ENCODE results near the gene RAB20. TPM values are rescaled to one million over a fixed set of nuclear protein-coding genes. Genes with fewer than 3 reads are reported as not detected.

RAB20 gene
- total RNA-seq, 1 experiment from 2014 or later: 12.3 TPM

- no peak for DNase-seq
- Mint-ChIP-seq H3K27me3 (ENCODE audit: low read depth) (no peaks in the 10 kb centered on the region), H3K4me3 (peak overlapping the region in 1 of 2 experiments; percentile 48; a peak in 1 of 5 replicates), H3K36me3 (ENCODE audit: insufficient read depth in 1 of 3, low read depth in 3 of 3) (no peaks in the 10 kb centered on the region; a peak in 2 of 7 replicates), H3K4me1 (peaks cover 33 to 43% of the 10 kb centered on the region in 2 experiments), H3K9me3 (no peaks in the 10 kb centered on the region), H3K27ac (peak overlapping the region; percentile 62 to 97 (median 91); a peak in 5 of 7 replicates)
- TF ChIP-seq CTCF (conservative IDR thresholded peaks at IDR 0.05): no peak
- Histone ChIP-seq H3K9me3 (ENCODE audit: control insufficient read depth, low read depth, low read length) (no peaks in the 10 kb centered on the region), H3T11ph (ENCODE audit: low read length) (no peak overlapping the region), H3K23ac (ENCODE audit: insufficient read length, low read depth, low read length) (no peak overlapping the region), H3K9ac (ENCODE audit: extremely low read depth, insufficient read length, low read length) (no peak overlapping the region), H2AFZ (ENCODE audit: low read length) (no peak overlapping the region), H2BK12ac (ENCODE audit: insufficient read length, low read depth, low read length) (no peak overlapping the region), H2BK20ac (ENCODE audit: low read depth, low read length, poor library complexity, severe bottlenecking) (no peak overlapping the region), H4K5ac (ENCODE audit: insufficient read length, low read depth, low read length) (no peak overlapping the region), H3K23me2 (ENCODE audit: insufficient read length, low read depth, low read length, poor library complexity, severe bottlenecking) (no peaks in the 10 kb centered on the region), H2BK15ac (ENCODE audit: low read depth, low read length) (no peak overlapping the region), H3K56ac (ENCODE audit: insufficient read length, low read depth, low read length) (no peak overlapping the region), H3K27me3 (ENCODE audit: insufficient read depth, low read length) (no peaks in the 10 kb centered on the region), H3K14ac (ENCODE audit: insufficient read depth, low read length) (no peak overlapping the region), H2AK5ac (ENCODE audit: insufficient read length, low read length) (no peak overlapping the region), H4K8ac (replicated peaks; ENCODE audit: insufficient read length, low read depth, low read length) (no peak overlapping the region), H4K20me1 (ENCODE audit: control insufficient read depth, insufficient read depth, insufficient read length) (no peaks in the 10 kb centered on the region), H3K18ac (ENCODE audit: insufficient read length, low read depth, low read length) (no peak overlapping the region), H2BK120ac (ENCODE audit: low read depth, low read length, poor library complexity, severe bottlenecking) (no peak overlapping the region), H2BK5ac (ENCODE audit: insufficient read length, low read length) (no peak overlapping the region), H4K91ac (ENCODE audit: insufficient read length, low read depth, low read length) (no peak overlapping the region), H3K79me2 (ENCODE audit: insufficient read depth, low read length) (peaks cover 3% of the 10 kb centered on the region; the same call in 1 of the 2 replicates), H3K79me1 (ENCODE audit: insufficient read depth, low read depth, low read length, poor library complexity, severe bottlenecking) (no peaks in the 10 kb centered on the region), H3K4me1 (ENCODE audit: insufficient read depth, low read length) (no peaks in the 10 kb centered on the region; the same call in 1 of the 2 replicates), H3K4me2 (ENCODE audit: insufficient read depth, insufficient read length, low read length) (no peak overlapping the region), H3K4ac (ENCODE audit: low read depth, low read length) (no peak overlapping the region), H3K27ac (ENCODE audit: insufficient read length, low read depth, low read length) (no peak overlapping the region)
- no CpG with 5 or more reads among the region's 7 CpGs for WGBS (ENCODE audit: extremely low coverage, insufficient read length, low lambda C conversion rate)
Observed at GRCh38 chr13:110531100-110531499, 30.4 kb downstream of the RAB20 start.
